ENCODE results near the gene ACAD8. TPM values are rescaled to one million over a fixed set of nuclear protein-coding genes. Genes with fewer than 3 reads are reported as not detected.

ACAD8 gene
- total RNA-seq: 10 to 100 TPM; 46.3 to 71.2 (median 59.8) TPM

DNA sequence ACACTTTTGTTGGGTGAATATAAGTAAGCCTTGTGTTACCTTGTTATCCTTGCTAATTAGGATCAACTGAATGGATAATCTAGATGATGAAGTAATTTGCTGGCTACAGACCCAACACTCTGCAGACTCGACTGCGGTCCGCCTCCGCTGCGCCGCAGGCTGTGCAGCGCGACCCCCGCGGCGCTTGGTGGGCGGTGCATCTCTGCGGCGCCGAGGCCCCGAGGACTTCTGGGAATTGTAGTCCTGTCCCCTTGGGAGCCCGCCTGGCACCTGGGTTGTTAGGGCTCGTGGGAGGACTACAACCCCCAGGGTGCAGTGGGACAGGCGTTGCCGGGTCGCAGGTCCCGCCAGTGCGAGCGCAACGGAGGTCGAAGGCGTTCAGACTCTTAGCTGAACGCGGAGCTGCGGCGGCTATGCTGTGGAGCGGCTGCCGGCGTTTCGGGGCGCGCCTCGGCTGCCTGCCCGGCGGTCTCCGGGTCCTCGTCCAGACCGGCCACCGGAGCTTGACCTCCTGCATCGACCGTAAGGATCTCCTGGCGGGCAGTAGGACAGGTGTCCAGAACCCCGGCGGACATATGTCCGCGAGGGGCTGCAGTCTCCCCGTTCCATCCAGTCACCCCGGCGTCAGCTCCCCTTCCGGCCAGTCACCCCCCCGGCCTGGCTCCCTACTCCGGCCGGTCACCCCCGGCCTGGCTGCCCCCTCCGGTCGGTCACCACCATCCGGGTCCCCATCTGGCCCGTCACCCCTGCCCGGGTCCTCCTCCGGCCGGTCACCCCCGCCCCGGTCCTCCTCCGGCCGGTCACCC is at the start of gene ACAD8, which contains the start of gene THYN1:
TSS of gene ACAD8 (plus strand) at position 381 of the 806 bp plus-strand sequence. CDS start at position 414, 33 bp downstream.
TSS of gene THYN1 (minus strand) at position 165 of the 806 bp plus-strand sequence. CDS start 470 bp downstream, outside the sequence.
- H3K4me3 ChIP-seq: peak within 1 kb of the TSS; percentile 90
- no peaks in the 10 kb centered on the region for H3K9me3 ChIP-seq
- WGBS: under 1% methylated on average over 28 of the region's 70 CpGs
- H3K27ac ChIP-seq: peak within 1 kb of the TSS; percentile 74
- peaks cover 34% of the 10 kb centered on the region for H3K36me3 ChIP-seq
- peak; percentile 98 for DNase-seq (ENCODE audit: low spot score in 2 of 2)
- H3K4me1 ChIP-seq: peaks cover 30% of the 10 kb centered on the region
- no peaks in the 10 kb centered on the region for H3K27me3 ChIP-seq
- TF ChIP-seq EP300 (IDR thresholded peaks at IDR 0.05) (no peak), POLR2A (IDR thresholded peaks at IDR 0.05) (no peak), POLR2AphosphoS5 (IDR thresholded peaks at IDR 0.05) (peak in 2 of 3 donors; percentile 23 to 71)
- TF ChIP-seq, protein P1, sequence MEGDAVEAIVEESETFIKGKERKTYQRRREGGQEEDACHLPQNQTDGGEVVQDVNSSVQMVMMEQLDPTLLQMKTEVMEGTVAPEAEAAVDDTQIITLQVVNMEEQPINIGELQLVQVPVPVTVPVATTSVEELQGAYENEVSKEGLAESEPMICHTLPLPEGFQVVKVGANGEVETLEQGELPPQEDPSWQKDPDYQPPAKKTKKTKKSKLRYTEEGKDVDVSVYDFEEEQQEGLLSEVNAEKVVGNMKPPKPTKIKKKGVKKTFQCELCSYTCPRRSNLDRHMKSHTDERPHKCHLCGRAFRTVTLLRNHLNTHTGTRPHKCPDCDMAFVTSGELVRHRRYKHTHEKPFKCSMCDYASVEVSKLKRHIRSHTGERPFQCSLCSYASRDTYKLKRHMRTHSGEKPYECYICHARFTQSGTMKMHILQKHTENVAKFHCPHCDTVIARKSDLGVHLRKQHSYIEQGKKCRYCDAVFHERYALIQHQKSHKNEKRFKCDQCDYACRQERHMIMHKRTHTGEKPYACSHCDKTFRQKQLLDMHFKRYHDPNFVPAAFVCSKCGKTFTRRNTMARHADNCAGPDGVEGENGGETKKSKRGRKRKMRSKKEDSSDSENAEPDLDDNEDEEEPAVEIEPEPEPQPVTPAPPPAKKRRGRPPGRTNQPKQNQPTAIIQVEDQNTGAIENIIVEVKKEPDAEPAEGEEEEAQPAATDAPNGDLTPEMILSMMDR (IDR thresholded peaks at IDR 0.05): peak in 1 of 2 donors; percentile 42

DNA sequence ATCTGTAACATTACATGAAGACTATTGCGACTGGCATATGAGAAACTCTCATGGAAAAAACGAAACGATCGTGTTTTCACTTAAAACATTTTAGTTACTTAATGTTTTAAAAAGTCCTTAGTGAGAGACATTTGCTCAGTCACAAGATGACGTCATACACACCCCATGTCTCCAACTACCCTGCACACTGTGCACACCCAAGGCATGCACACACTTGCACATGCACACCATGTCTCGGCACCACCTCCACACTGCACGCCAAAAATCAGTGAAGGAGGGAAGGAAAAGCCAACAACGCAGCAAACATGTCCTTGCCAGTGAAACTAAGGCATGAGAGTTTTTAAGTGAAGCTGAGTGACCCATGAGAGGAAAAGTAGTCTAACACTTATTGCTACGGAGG is 47.6 kb upstream of the ACAD8 start:
- no peak for DNase-seq (ENCODE audit: low spot score in 2 of 2)
- Histone ChIP-seq H3K4me1 (peaks cover 2% of the 10 kb centered on the region), H3K4me3 (no peak overlapping the region), H3K36me3 (peaks cover 77% of the 10 kb centered on the region), H3K9me3 (no peaks in the 10 kb centered on the region), H3K27ac (peak overlapping the region; percentile 70), H3K27me3 (no peaks in the 10 kb centered on the region)
- 71% methylated on average over 9 of the region's 9 CpGs for WGBS
- TF ChIP-seq POLR2AphosphoS5 (IDR thresholded peaks at IDR 0.05) (no peak), POLR2A (IDR thresholded peaks at IDR 0.05) (no peak), EP300 (IDR thresholded peaks at IDR 0.05) (no peak)
- TF ChIP-seq, protein P1 (IDR thresholded peaks at IDR 0.05): no peak

DNA sequence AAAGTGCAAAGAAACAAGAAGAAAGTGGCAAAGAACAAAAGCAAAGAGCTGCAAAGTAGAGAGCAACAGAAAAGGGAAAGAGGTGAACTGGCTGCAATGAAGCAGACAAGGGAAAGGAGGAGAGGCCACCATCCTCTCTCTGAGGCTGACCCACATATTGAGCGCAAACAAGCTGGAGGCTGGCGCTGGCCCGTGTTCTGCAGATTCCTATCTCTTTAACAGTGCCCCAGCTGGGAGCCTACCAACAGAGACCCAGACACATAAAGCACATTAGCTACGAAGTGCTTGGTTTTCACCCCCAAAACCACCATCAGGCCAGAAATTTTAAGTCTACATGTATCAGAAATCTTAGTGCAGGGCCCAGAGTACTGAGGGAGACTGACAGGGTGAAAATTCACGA is 47.2 kb upstream of the ACAD8 start:
- peak overlapping the region; percentile 70 for H3K27ac ChIP-seq
- no peaks in the 10 kb centered on the region for H3K27me3 ChIP-seq
- H3K4me3 ChIP-seq: no peak overlapping the region
- DNase-seq (ENCODE audit: low spot score in 2 of 2): no peak
- H3K4me1 ChIP-seq: peaks cover 2% of the 10 kb centered on the region
- WGBS: 75% methylated on average over 5 of the region's 5 CpGs
- no peak for TF ChIP-seq EP300 (IDR thresholded peaks at IDR 0.05)
- H3K9me3 ChIP-seq: no peaks in the 10 kb centered on the region
- H3K36me3 ChIP-seq: peaks cover 73% of the 10 kb centered on the region

DNA sequence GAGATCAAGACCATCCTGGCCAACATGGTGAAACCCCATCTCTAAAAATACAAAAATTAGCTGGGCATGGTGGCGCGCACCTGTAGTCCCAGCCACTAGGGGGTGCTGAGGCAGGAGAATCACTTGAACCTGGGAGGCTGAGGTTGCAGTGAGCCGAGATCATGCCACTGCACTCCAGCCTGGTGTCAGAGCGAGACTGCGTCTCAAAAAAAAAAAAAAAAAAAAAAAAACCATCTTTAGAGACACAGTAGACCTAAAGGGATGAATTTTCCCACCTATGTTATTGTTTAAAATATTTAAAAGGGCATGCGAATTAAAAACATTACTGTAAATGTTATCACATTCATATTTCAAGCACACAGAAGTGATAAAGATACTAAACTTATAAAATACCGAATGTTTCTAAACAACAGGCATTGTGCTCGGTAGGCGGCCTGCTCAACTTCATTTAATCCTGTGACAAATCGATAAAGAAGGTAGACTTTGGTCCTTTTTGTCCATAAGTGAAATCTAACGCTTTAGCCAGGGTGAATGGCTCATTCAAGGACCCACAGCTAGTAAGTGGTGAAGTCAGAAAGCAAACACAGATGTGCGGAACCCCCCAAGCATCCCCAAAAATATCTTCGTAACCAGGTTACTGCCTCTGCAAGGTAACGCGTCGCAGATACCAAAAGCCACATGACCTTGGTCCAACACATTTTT is 45.7 kb upstream of the ACAD8 start:
- Histone ChIP-seq H3K36me3 (peaks cover 58% of the 10 kb centered on the region), H3K9me3 (no peaks in the 10 kb centered on the region), H3K27ac (no peak overlapping the region), H3K27me3 (no peaks in the 10 kb centered on the region), H3K4me1 (peaks cover 2% of the 10 kb centered on the region), H3K4me3 (no peak overlapping the region)
- DNase-seq (ENCODE audit: low spot score in 2 of 2): no peak
- WGBS: 86% methylated on average over 16 of the region's 16 CpGs
- TF ChIP-seq, protein P1 (IDR thresholded peaks at IDR 0.05): peak; percentile 41 to 71
- no peak for TF ChIP-seq POLR2AphosphoS5 (IDR thresholded peaks at IDR 0.05)

DNA sequence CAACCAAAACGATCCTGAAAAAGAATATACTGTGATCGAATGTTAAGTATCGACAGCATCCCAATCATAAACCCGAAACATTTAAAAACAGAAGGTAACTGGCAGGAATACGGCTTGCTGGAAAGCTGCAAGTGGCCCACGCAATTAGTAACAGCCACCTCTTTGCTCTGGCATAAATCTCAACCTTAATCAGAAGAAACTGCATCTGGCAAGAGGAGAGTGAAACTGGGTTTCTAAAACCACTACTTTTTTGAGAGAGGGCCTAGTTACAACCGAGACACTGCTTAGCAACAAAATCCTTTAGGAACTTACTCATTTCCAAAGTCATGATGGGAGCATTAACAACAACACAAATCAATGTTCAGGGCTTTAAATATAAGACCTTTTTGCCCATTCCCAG is 37.5 kb upstream of the ACAD8 start:
- H3K27ac ChIP-seq: no peak overlapping the region
- H3K36me3 ChIP-seq: peaks cover 32% of the 10 kb centered on the region
- H3K4me1 ChIP-seq: no peaks in the 10 kb centered on the region
- H3K9me3 ChIP-seq: no peaks in the 10 kb centered on the region
- WGBS: 92% methylated on average over 7 of the region's 7 CpGs
- H3K4me3 ChIP-seq: no peak overlapping the region
- TF ChIP-seq EP300 (IDR thresholded peaks at IDR 0.05): no peak
- TF ChIP-seq, protein P1 (IDR thresholded peaks at IDR 0.05): no peak
- TF ChIP-seq POLR2A (IDR thresholded peaks at IDR 0.05): no peak
- no peak for TF ChIP-seq POLR2AphosphoS5 (IDR thresholded peaks at IDR 0.05)
- no peaks in the 10 kb centered on the region for H3K27me3 ChIP-seq
- no peak for DNase-seq (ENCODE audit: low spot score in 2 of 2)

Data from suprapubic skin (tissue), 4 donors.